Neural cell (in vitro differentiated cells): ENCODE measurements around the gene PGF. TPM values are rescaled to one million over a fixed set of nuclear protein-coding genes. Genes with fewer than 3 reads are reported as not detected.

ENCODE experiments used
- H2AFZ ChIP-seq: fragments of 200-600, 300-800 bp; sonication (generic), shearing (Covaris generic); 2 replicates; pipeline ENCODE4 v1.6.0; 2014; ENCODE audit warnings: low read depth, mild to moderate bottlenecking, antibody characterized with exemption, low read length, moderate library complexity
- H3F3A ChIP-seq: fragments of 200-600 bp; shearing (Covaris generic); 2 replicates; pipeline ENCODE4 v1.6.1; 2016; ENCODE audit warnings: mild to moderate bottlenecking, moderate library complexity, mixed read lengths, antibody characterized with exemption, low read length; ENCODE audit not compliant: insufficient read depth, poor library complexity, severe bottlenecking
- H3K27ac ChIP-seq: fragments of 200-600, 300-800 bp; sonication (generic), shearing (Covaris generic); 2 replicates; pipeline ENCODE4 v1.5.1; 2014; ENCODE audit warnings: mild to moderate bottlenecking, low read length, moderate library complexity
- H3K27me3 ChIP-seq: fragments of 300-800, 200-600 bp; sonication (generic), shearing (Covaris generic); 2 replicates; pipeline ENCODE4 v1.6.0; 2014; ENCODE audit warnings: mild to moderate bottlenecking, low read depth, low read length, moderate library complexity; ENCODE audit not compliant: insufficient read depth
- H3K36me3 ChIP-seq: fragments of 300-800, 200-600 bp; sonication (generic), shearing (Covaris generic); 2 replicates; pipeline ENCODE4 v1.5.1; 2014; ENCODE audit warnings: mild to moderate bottlenecking, antibody characterized with exemption, low read length, moderate library complexity; ENCODE audit not compliant: insufficient read depth
- H3K4me2 ChIP-seq: fragments of 300-800, 200-600 bp; sonication (generic), shearing (Covaris generic); 2 replicates; pipeline ENCODE4 v1.6.0; 2014; ENCODE audit warnings: mild to moderate bottlenecking, low read length
- H3K4me3 ChIP-seq: fragments of 300-800, 200-600 bp; sonication (generic), shearing (Covaris generic); 2 replicates; pipeline ENCODE4 v1.5.1; 2014; ENCODE audit warnings: mild to moderate bottlenecking, low read length, moderate library complexity
- H3K79me2 ChIP-seq: fragments of 200-600 bp; shearing (Covaris generic); replicated peaks from 2 replicates; pipeline ENCODE4 v1.6.0; 2014; ENCODE audit warnings: mild to moderate bottlenecking, low read length, moderate library complexity; ENCODE audit not compliant: insufficient read depth
- H3K9ac ChIP-seq: fragments of 300-800, 200-600 bp; sonication (generic), shearing (Covaris generic); 2 replicates; pipeline ENCODE4 v1.6.1; 2016; ENCODE audit warnings: mild to moderate bottlenecking, low read length, mixed read lengths
- H3K9me2 ChIP-seq: fragments of 200-600 bp; shearing (Covaris generic); 2 replicates; pipeline ENCODE4 v1.6.1; 2016; ENCODE audit warnings: mild to moderate bottlenecking, low read length, mixed read lengths; ENCODE audit not compliant: insufficient read depth
- H3K9me3 ChIP-seq: fragments of 200-600, 300-800 bp; sonication (generic), shearing (Covaris generic); 2 replicates; pipeline ENCODE4 v1.6.1; 2016; ENCODE audit warnings: mild to moderate bottlenecking, mixed run types, low read length, moderate library complexity, mixed read lengths
- H4K20me1 ChIP-seq: fragments of 200-600 bp; shearing (Covaris generic); 2 replicates; pipeline ENCODE4 v1.6.1; 2016; ENCODE audit warnings: mild to moderate bottlenecking, mixed run types; ENCODE audit not compliant: insufficient read depth
- EP300 ChIP-seq: fragments of 450-650 bp; conservative IDR thresholded peaks from 2 replicates; pipeline ENCODE4 v1.6.1; 2014; ENCODE audit warnings: antibody characterized with exemption, mild to moderate bottlenecking, moderate library complexity; ENCODE audit not compliant: poor library complexity, severe bottlenecking
- EZH2 ChIP-seq: fragments of 200-600, 300-800 bp; shearing (Covaris generic), sonication (generic); IDR thresholded peaks from 2 replicates; pipeline ENCODE4 v1.6.1; 2014; ENCODE audit warnings: antibody characterized with exemption, low read length, borderline replicate concordance, mild to moderate bottlenecking; ENCODE audit not compliant: insufficient read depth, poor library complexity, severe bottlenecking
- MXI1 ChIP-seq: fragments of 450-650 bp; conservative IDR thresholded peaks from 2 replicates; pipeline ENCODE4 v1.6.1; 2014; ENCODE audit warnings: antibody characterized with exemption, mild to moderate bottlenecking; ENCODE audit not compliant: poor library complexity, severe bottlenecking
- POLR2AphosphoS5 ChIP-seq: IDR thresholded peaks from 2 replicates; pipeline ENCODE4 v1.6.1; 2012
- RAD21 ChIP-seq: fragments of 450-650 bp; conservative IDR thresholded peaks from 2 replicates; pipeline ENCODE4 v1.6.1; 2014; ENCODE audit warnings: antibody characterized with exemption, mild to moderate bottlenecking, moderate library complexity
- REST ChIP-seq: IDR thresholded peaks from 2 replicates; pipeline ENCODE4 v1.6.1; 2012; ENCODE audit warnings: borderline replicate concordance
- SMC3 ChIP-seq: fragments of 450-650 bp; conservative IDR thresholded peaks from 2 replicates; pipeline ENCODE4 v1.6.1; 2014; ENCODE audit warnings: antibody characterized with exemption, mild to moderate bottlenecking, moderate library complexity; ENCODE audit not compliant: poor library complexity
- TAF1 ChIP-seq: IDR thresholded peaks from 2 replicates; pipeline ENCODE4 v1.6.1; 2012; ENCODE audit warnings: low read depth
- polyA plus RNA-seq: library from polyadenylated mRNA; depleted of rRNA; stranded (reverse); fragments of >200 nt; gene quantifications from 2 replicates; pipeline ENCODE4 v1.2.3, GENCODE V29; 2014
- TF ChIP-seq, protein P1 (sequence below): fragments of 450-650 bp; IDR thresholded peaks from 2 replicates; pipeline ENCODE4 v1.5.1; 2014; ENCODE audit warnings: antibody characterized with exemption, mild to moderate bottlenecking, moderate library complexity; ENCODE audit not compliant: poor library complexity, severe bottlenecking

PGF gene
- polyA plus RNA-seq, 1 donor from 2014 or later: not detected

DNA sequence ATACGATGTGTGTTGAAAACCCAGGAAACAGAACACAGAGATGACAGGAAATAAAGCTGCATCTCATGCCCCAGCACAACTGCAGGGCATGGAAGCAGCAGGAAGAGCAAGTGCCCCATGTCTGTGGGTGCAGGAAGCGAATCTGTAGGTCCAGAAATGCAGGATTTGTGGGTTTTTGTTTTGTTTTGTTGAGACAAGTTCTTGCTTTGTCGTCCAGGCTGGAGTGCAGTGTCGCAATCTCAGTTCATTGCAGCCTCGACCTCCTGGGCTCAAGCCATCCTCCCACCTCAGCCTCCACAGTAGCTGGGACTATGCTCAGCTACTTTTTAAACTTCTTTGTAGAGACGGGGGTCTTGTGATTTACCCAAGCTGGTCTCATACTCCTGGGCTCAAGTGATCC lies 26.2 kb downstream of the PGF start:
- TF ChIP-seq REST (no peak), EP300 (no peak), RAD21 (no peak), SMC3 (no peak), TAF1 (no peak), MXI1 (no peak), EZH2 (no peak), POLR2AphosphoS5 (no peak)
- TF ChIP-seq, protein P1, sequence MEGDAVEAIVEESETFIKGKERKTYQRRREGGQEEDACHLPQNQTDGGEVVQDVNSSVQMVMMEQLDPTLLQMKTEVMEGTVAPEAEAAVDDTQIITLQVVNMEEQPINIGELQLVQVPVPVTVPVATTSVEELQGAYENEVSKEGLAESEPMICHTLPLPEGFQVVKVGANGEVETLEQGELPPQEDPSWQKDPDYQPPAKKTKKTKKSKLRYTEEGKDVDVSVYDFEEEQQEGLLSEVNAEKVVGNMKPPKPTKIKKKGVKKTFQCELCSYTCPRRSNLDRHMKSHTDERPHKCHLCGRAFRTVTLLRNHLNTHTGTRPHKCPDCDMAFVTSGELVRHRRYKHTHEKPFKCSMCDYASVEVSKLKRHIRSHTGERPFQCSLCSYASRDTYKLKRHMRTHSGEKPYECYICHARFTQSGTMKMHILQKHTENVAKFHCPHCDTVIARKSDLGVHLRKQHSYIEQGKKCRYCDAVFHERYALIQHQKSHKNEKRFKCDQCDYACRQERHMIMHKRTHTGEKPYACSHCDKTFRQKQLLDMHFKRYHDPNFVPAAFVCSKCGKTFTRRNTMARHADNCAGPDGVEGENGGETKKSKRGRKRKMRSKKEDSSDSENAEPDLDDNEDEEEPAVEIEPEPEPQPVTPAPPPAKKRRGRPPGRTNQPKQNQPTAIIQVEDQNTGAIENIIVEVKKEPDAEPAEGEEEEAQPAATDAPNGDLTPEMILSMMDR: no peak
- no peaks in the 10 kb centered on the region for H3K79me2 ChIP-seq
- no peaks in the 10 kb centered on the region for H3K27me3 ChIP-seq

GRCh38 chr14:74927225-74927624 lies 28.2 kb downstream of the PGF start:
- H3K79me2 ChIP-seq: no peaks in the 10 kb centered on the region
- no peaks in the 10 kb centered on the region for H3K9me3 ChIP-seq
- H3K36me3 ChIP-seq: no peaks in the 10 kb centered on the region
- no peak overlapping the region for H3K4me3 ChIP-seq
- no peaks in the 10 kb centered on the region for H3K27me3 ChIP-seq
- H3K27ac ChIP-seq: no peak overlapping the region
- no peak overlapping the region for H2AFZ ChIP-seq
- no peaks in the 10 kb centered on the region for H3K9me2 ChIP-seq
- no peak overlapping the region for H3K4me2 ChIP-seq
- H3K9ac ChIP-seq: no peak overlapping the region
- no peaks in the 10 kb centered on the region for H4K20me1 ChIP-seq
- H3F3A ChIP-seq: no peaks in the 10 kb centered on the region
- no peak for TF ChIP-seq EP300
- no peak for TF ChIP-seq EZH2
- no peak for TF ChIP-seq TAF1

More for the DNA sequence above, 26.2 kb downstream of the PGF start:
- Histone ChIP-seq H3F3A (no peaks in the 10 kb centered on the region), H3K27ac (no peak overlapping the region), H2AFZ (no peak overlapping the region), H3K9me2 (no peaks in the 10 kb centered on the region), H4K20me1 (no peaks in the 10 kb centered on the region), H3K4me2 (no peak overlapping the region), H3K4me3 (no peak overlapping the region), H3K36me3 (no peaks in the 10 kb centered on the region), H3K9me3 (no peaks in the 10 kb centered on the region), H3K9ac (no peak overlapping the region)
